ENCODE measurements around the gene NKG7. TPM values are rescaled to one million over a fixed set of nuclear protein-coding genes. Genes with fewer than 3 reads are reported as not detected.
"Not testable (repeated sequence)": the region's sequence is repeated elsewhere in the genome, so short reads cannot be mapped to it uniquely, and the experiment has no call there.

Gene NKG7
- total and polyA plus RNA-seq, 9 donors: 0.40 to 4.4 (median 1.6) TPM

DNA sequence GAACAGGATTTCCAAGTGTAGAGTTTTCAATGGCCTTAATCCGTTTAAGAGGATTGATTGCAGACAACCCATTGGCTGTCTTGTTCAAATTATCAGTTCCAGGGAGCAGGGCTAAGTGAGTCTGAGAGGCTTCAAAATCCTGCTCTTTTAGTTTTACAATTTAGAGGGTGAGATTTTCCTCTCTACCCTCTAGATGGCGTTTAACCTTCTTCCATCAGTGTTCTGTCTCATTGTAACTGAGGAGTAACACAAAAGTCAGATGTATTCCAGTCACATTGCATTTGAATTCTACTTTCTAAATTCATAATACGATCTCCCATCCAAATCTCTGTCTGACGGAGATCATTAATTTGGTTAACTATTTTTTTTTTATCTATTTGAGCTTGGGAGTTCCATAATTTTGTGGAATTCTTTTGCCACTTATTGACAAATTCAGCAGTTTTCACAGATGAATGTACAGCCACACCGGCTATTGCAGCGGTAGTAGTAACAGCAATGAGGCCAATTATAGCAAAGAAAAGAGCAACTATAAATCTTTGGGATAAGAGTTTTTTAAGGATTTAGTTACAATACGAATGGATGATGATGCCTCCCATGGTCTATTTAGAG lies 25.7 kb upstream of the NKG7 start:
- no peaks in the 10 kb centered on the region for H3K9me3 ChIP-seq
- no peak for DNase-seq
- H3K4me3 ChIP-seq: no peak overlapping the region
- 35 to 42% (median 37%) methylated on average over 7 of the region's 7 CpGs for WGBS, 3 donors
- TF ChIP-seq EP300 (IDR thresholded peaks at IDR 0.05) (no peak), POLR2A (IDR thresholded peaks at IDR 0.05) (no peak)
- TF ChIP-seq, protein P1, sequence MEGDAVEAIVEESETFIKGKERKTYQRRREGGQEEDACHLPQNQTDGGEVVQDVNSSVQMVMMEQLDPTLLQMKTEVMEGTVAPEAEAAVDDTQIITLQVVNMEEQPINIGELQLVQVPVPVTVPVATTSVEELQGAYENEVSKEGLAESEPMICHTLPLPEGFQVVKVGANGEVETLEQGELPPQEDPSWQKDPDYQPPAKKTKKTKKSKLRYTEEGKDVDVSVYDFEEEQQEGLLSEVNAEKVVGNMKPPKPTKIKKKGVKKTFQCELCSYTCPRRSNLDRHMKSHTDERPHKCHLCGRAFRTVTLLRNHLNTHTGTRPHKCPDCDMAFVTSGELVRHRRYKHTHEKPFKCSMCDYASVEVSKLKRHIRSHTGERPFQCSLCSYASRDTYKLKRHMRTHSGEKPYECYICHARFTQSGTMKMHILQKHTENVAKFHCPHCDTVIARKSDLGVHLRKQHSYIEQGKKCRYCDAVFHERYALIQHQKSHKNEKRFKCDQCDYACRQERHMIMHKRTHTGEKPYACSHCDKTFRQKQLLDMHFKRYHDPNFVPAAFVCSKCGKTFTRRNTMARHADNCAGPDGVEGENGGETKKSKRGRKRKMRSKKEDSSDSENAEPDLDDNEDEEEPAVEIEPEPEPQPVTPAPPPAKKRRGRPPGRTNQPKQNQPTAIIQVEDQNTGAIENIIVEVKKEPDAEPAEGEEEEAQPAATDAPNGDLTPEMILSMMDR (IDR thresholded peaks at IDR 0.05): no peak
- intact Hi-C loops (cut with DNase I): loop anchor here in 1 of 4 donors (10.0 kb wide), 1 partner anchor 53 kb away; the partner anchor contains the start of gene VSIG10L
- H3K4me1 ChIP-seq (ENCODE audit: insufficient read depth): no peaks in the 10 kb centered on the region
- no peaks in the 10 kb centered on the region for H3K27me3 ChIP-seq
- no peak overlapping the region for H3K27ac ChIP-seq
- no peaks in the 10 kb centered on the region for H3K36me3 ChIP-seq

DNA sequence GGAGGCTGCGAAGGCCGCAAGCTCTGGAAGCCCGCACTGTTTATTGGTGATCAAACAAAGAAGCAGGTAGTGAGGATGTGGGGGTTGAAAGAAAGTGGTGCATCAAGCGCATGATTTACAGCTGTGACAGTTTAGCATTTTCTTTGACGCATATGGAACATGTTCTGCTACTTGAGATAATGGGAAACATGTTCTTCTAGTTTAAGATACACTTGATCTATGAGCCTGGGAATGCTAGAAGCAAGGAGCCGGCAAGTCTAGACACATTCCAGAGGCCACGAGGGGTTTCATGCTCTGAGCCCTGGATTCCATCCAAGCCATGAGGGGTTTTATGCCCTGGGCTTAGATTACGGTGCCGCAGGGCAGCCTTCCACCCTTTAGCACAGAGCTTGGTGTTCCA lies 25.0 kb upstream of the NKG7 start:
- H3K4me3 ChIP-seq; H3K9me3 ChIP-seq; H3K4me1 ChIP-seq (ENCODE audit: insufficient read depth); DNase-seq; H3K36me3 ChIP-seq; H3K27me3 ChIP-seq; H3K27ac ChIP-seq: not testable (repeated sequence)
- WGBS, 3 donors: 53 to 59% (median 57%) methylated on average over 9 of the region's 9 CpGs
- intact Hi-C loops (cut with DNase I): loop anchor here in 1 of 4 donors (10.0 kb wide), 1 partner anchor 53 kb away; the partner anchor contains the start of gene VSIG10L

GRCh38 chr19:51396175-51396574 lies 23.7 kb upstream of the NKG7 start:
- Histone ChIP-seq H3K9me3 (no peaks in the 10 kb centered on the region), H3K27ac (no peak overlapping the region), H3K27me3 (no peaks in the 10 kb centered on the region), H3K4me1 (ENCODE audit: insufficient read depth) (no peaks in the 10 kb centered on the region), H3K4me3 (no peak overlapping the region), H3K36me3 (no peaks in the 10 kb centered on the region)
- DNase-seq: no peak
- TF ChIP-seq EP300 (IDR thresholded peaks at IDR 0.05): no peak
- TF ChIP-seq POLR2A (IDR thresholded peaks at IDR 0.05): no peak
- TF ChIP-seq, protein P1 (IDR thresholded peaks at IDR 0.05): no peak
- 89 to 98% (median 97%) methylated on average over 2 of the region's 2 CpGs for WGBS, 3 donors
- intact Hi-C loops (cut with DNase I): loop anchor here in 1 of 4 donors (10.0 kb wide), 1 partner anchor 51 kb away; the partner anchor contains the start of gene VSIG10L

DNA sequence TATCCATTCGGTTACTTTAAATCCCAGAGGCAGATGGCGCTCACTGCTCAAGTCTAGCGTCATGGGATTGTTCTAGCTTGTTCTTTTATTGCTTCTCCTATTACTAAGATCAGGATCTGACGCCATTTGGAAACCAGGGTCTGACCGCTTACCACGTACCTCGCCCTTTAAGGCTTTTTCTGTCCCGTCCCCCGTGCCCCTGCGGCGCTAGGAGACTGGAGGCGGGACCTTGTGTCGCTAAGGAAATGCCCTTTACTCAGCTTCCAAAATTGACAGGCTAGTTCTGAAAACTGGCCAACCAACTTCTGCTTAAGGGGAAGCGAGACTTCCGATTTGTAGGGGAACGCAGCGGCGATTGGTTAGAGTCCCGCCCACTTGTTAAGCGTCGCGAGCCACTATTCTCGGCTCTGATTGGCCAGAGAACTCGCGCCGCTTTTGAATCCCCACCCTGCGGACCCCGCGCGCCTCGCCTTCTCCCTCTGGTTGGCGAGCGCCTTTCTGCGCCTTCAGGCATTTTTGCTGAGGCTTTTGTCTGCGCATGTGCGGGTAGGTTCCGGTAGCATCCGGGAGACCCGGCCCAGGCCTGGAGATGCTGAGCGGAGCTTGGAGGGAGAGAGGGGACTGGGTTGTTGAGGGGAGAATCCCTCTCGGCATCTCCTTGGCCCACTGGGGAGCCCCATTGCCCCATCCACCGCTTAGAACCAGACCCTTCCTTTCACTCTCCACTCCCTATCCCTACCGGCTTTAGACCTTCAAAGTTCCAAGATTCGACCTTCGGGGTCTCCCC lies 21.8 kb upstream of the NKG7 start:
- H3K9me3 ChIP-seq: no peaks in the 10 kb centered on the region
- H3K27me3 ChIP-seq: no peaks in the 10 kb centered on the region
- no peaks in the 10 kb centered on the region for H3K4me1 ChIP-seq (ENCODE audit: insufficient read depth)
- intact Hi-C loops (cut with DNase I): loop anchor here in 1 of 4 donors (10.0 kb wide), 1 partner anchor 49 kb away; the partner anchor contains the start of gene VSIG10L
- H3K27ac ChIP-seq: peak overlapping the region in 1 of 2 donors; percentile 47
- DNase-seq: peak; percentile 83 to 90 (median 86)
- WGBS, 3 donors: 1 to 2% (median 1%) methylated on average over 45 of the region's 45 CpGs
- peak overlapping the region; percentile 29 for H3K4me3 ChIP-seq
- no peak for TF ChIP-seq EP300 (IDR thresholded peaks at IDR 0.05)
- H3K36me3 ChIP-seq: no peaks in the 10 kb centered on the region

DNA sequence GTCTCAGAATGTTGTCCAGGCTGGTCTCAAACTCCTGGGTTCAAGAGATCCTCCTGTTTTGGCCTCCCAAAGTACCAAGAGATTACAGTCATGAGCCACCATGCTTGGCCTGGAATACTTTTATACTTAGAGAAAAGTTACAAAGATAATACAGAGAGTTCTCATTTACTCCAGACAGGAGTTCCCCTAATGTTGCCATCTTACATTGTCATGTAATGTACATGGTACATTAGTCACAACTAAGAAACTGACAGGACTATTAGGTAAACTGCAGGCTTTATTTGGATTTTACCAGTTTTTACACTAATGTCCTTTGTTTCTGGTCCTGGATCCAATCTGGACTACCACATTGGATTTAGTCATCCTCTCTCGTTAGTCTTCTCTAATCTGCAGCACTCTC lies 20.2 kb upstream of the NKG7 start:
- WGBS, 3 donors: 65 to 85% (median 82%) methylated on average over 1 of the region's 1 CpG
- no peaks in the 10 kb centered on the region for H3K4me1 ChIP-seq (ENCODE audit: insufficient read depth)
- H3K36me3 ChIP-seq: no peaks in the 10 kb centered on the region
- TF ChIP-seq EP300 (IDR thresholded peaks at IDR 0.05) (no peak), POLR2A (IDR thresholded peaks at IDR 0.05) (no peak)
- TF ChIP-seq, protein P1 (IDR thresholded peaks at IDR 0.05): no peak
- no peaks in the 10 kb centered on the region for H3K27me3 ChIP-seq
- H3K4me3 ChIP-seq: no peak overlapping the region
- H3K27ac ChIP-seq: no peak overlapping the region
- no peaks in the 10 kb centered on the region for H3K9me3 ChIP-seq
- intact Hi-C loops (cut with DNase I): loop anchor here in 1 of 4 donors (10.0 kb wide), 1 partner anchor 48 kb away; the partner anchor contains the start of gene VSIG10L
- no peak for DNase-seq
